SK-N-SH (cell line): ENCODE results near the gene KIF5C. TPM values are rescaled to one million over a fixed set of nuclear protein-coding genes. Genes with fewer than 3 reads are reported as not detected.

Experiments used
- CTCF ChIA-PET: fragments of 300-600, 350-600 bp; formaldehyde crosslinking; extraction: SDS; loops from one replicate; lab custom pipeline; 2021; lab: Yijun Ruan, JAX
- POLR2A ChIA-PET: fragments of 350-600 bp; sonication (Branson Sonifier 250); formaldehyde crosslinking; extraction: SDS; loops from one replicate; lab custom pipeline; 2020; ENCODE audit warnings: antibody characterized with exemption, inconsistent platforms; lab: Yijun Ruan, JAX
- DNase-seq: peaks from one replicate; pipeline ENCODE4 v3.0.0; 2012
- H2AFZ ChIP-seq: fragments of 200-600 bp; sonication (generic); 2 replicates; pipeline ENCODE4 v1.8.1; 2016; ENCODE audit warnings: antibody characterized with exemption, mild to moderate bottlenecking, low read depth
- H3F3A ChIP-seq: fragments of 200-600 bp; sonication (generic); replicated peaks from 2 replicates; pipeline ENCODE3; 2016; ENCODE audit warnings: antibody characterized with exemption, mild to moderate bottlenecking; ENCODE audit not compliant: insufficient read depth
- H3K27ac ChIP-seq, 2 experiments: fragments of 200-500 bp in 1 of 2; fragments of 200-600 bp in 1 of 2; sonication (Bioruptor generic) in 1 of 2; sonication (generic), shearing (Covaris generic) in 1 of 2; 2 replicates each; pipeline versions ENCODE4 v1.5.1 to v1.6.1; 2014 to 2016; ENCODE audit warnings: low read depth in 2 of 2, inconsistent platforms in 1 of 2, low read length in 1 of 2, mild to moderate bottlenecking in 1 of 2, mixed read lengths in 1 of 2
- H3K27me3 ChIP-seq: fragments of 200-600 bp; sonication (generic), shearing (Covaris generic); 2 replicates; pipeline ENCODE4 v1.6.1; 2016; ENCODE audit warnings: mixed run types; ENCODE audit not compliant: insufficient read depth
- H3K36me3 ChIP-seq, 2 experiments: fragments of 200-500 bp in 1 of 2; fragments of 200-600 bp in 1 of 2; sonication (Bioruptor generic) in 1 of 2; sonication (generic) in 1 of 2; replicated peaks in 1 of 2; 2 replicates each; pipeline versions ENCODE3 to v1.5.1; 2014 to 2016; ENCODE audit warnings: low read length in 1 of 2, mild to moderate bottlenecking in 1 of 2; ENCODE audit not compliant: insufficient read depth in 2 of 2, control insufficient read depth in 1 of 2
- H3K4me1 ChIP-seq, 2 experiments: fragments of 200-500 bp in 1 of 2; fragments of 200-600 bp in 1 of 2; sonication (Bioruptor generic) in 1 of 2; sonication (generic), shearing (Covaris generic) in 1 of 2; 2 replicates each; pipeline versions ENCODE4 v1.5.1 to v1.6.1; 2014 to 2016; ENCODE audit warnings: low read depth in 1 of 2, low read length in 1 of 2, mixed run types in 1 of 2; ENCODE audit not compliant: insufficient read depth in 2 of 2, control insufficient read depth in 1 of 2
- H3K4me2 ChIP-seq: fragments of 200-600 bp; sonication (generic), shearing (Covaris generic); 2 replicates; pipeline ENCODE4 v1.6.1; 2017; ENCODE audit warnings: mixed run types
- H3K4me3 ChIP-seq, 2 experiments: fragments of 200-500 bp in 1 of 2; fragments of 200-600 bp in 1 of 2; sonication (Bioruptor generic) in 1 of 2; sonication (generic), shearing (Covaris generic) in 1 of 2; 2 replicates each; pipeline versions ENCODE4 v1.5.1 to v1.8.1; 2014 to 2016; ENCODE audit warnings: low read depth in 2 of 2, inconsistent platforms in 1 of 2, low read length in 1 of 2, mild to moderate bottlenecking in 1 of 2, mixed read lengths in 1 of 2, moderate library complexity in 1 of 2
- H3K79me2 ChIP-seq: fragments of 200-600 bp; sonication (generic); 2 replicates; pipeline ENCODE4 v1.8.1; 2017; ENCODE audit warnings: mild to moderate bottlenecking; ENCODE audit not compliant: insufficient read depth
- H3K9ac ChIP-seq: fragments of 200-600 bp; sonication (generic); 2 replicates; pipeline ENCODE4 v1.6.1; 2017; ENCODE audit warnings: mixed run types
- H3K9me2 ChIP-seq: fragments of 200-600 bp; sonication (generic); 2 replicates; pipeline ENCODE4 v1.6.1; 2017; ENCODE audit warnings: mixed run types
- H3K9me3 ChIP-seq: fragments of 200-600 bp; sonication (generic); 2 replicates; pipeline ENCODE4 v1.6.1; 2017; ENCODE audit warnings: mixed run types, mild to moderate bottlenecking, moderate library complexity
- H4K20me1 ChIP-seq: fragments of 200-600 bp; sonication (generic); 2 replicates; pipeline ENCODE4 v1.6.1; 2017; ENCODE audit warnings: mild to moderate bottlenecking, mixed run types; ENCODE audit not compliant: insufficient read depth
- ELF1 ChIP-seq: IDR thresholded peaks from 2 replicates; pipeline ENCODE4 v1.4.0; 2012
- EP300 ChIP-seq, 2 experiments: IDR thresholded peaks; 2 replicates each; pipeline versions ENCODE4 v1.4.0 to v1.6.1; 2012; ENCODE audit warnings: borderline replicate concordance in 1 of 2, low read depth in 1 of 2, low read length in 1 of 2
- FOSL2 ChIP-seq: IDR thresholded peaks from 2 replicates; pipeline ENCODE4 v1.4.0; 2012; ENCODE audit warnings: low read depth, mild to moderate bottlenecking, moderate library complexity, borderline replicate concordance
- FOXM1 ChIP-seq: IDR thresholded peaks from 2 replicates; pipeline ENCODE4 v1.4.0; 2012; ENCODE audit warnings: low read depth, mild to moderate bottlenecking
- GABPA ChIP-seq: IDR thresholded peaks from 2 replicates; pipeline ENCODE4 v1.4.0; 2012; ENCODE audit warnings: low read depth, mild to moderate bottlenecking
- GATA2 ChIP-seq: sonication (generic); formaldehyde crosslinking; IDR thresholded peaks from 2 replicates; pipeline ENCODE4 v1.5.0; 2020; ENCODE audit warnings: mild to moderate bottlenecking, missing genetic modification reagents
- JUND ChIP-seq: IDR thresholded peaks from 2 replicates; pipeline ENCODE4 v1.4.0; 2012
- NRF1 ChIP-seq: IDR thresholded peaks from 2 replicates; pipeline ENCODE4 v1.6.1; 2012; ENCODE audit warnings: low read depth, mild to moderate bottlenecking, low read length
- RFX5 ChIP-seq: IDR thresholded peaks from 2 replicates; pipeline ENCODE4 v1.6.1; 2012; ENCODE audit warnings: mild to moderate bottlenecking, improper control_type of control experiment, low read length
- SIN3A ChIP-seq: IDR thresholded peaks from 2 replicates; pipeline ENCODE4 v1.6.1; 2012; ENCODE audit warnings: low read depth, mild to moderate bottlenecking, low read length, moderate library complexity, borderline replicate concordance
- TAF1 ChIP-seq: IDR thresholded peaks from 2 replicates; pipeline ENCODE4 v1.6.1; 2012; ENCODE audit warnings: low read depth, mild to moderate bottlenecking, low read length, moderate library complexity, borderline replicate concordance
- TCF12 ChIP-seq: IDR thresholded peaks from 2 replicates; pipeline ENCODE4 v1.4.0; 2012
- TEAD4 ChIP-seq: IDR thresholded peaks from 2 replicates; pipeline ENCODE4 v1.4.0; 2012; ENCODE audit warnings: mild to moderate bottlenecking, borderline replicate concordance; ENCODE audit not compliant: insufficient read depth
- WGBS: methylation state at CpG from one replicate; pipeline ENCODE4 v1.1.6; 2017; ENCODE audit warnings: low lambda C conversion rate; 5-methylcytosine and 5-hydroxymethylcytosine counted together
- polyA plus RNA-seq, 3 experiments: library from polyadenylated mRNA; depleted of rRNA; stranded (reverse); fragments of >200 nt; gene quantifications; 2 replicates each; pipeline ENCODE4 v1.2.3, GENCODE V29; 2012
- TF ChIP-seq, protein P1 (sequence below): IDR thresholded peaks from 2 replicates; pipeline ENCODE4 v1.4.0; 2012; ENCODE audit warnings: low read depth, borderline replicate concordance
- TF ChIP-seq, protein P2 (sequence below): fragments of 150-350 bp; IDR thresholded peaks from 2 replicates; pipeline ENCODE4 v1.6.1; 2017; ENCODE audit warnings: antibody characterized with exemption, low read length, low read depth, borderline replicate concordance
- TF ChIP-seq, protein P3 (sequence below): IDR thresholded peaks from 2 replicates; pipeline ENCODE4; 2012
- TF ChIP-seq, protein P4 (sequence below): IDR thresholded peaks from 2 replicates; pipeline ENCODE4 v1.4.0; 2012; ENCODE audit warnings: low read depth, borderline replicate concordance
- TF ChIP-seq, protein P5 (sequence below): fragments of 200-600 bp; sonication (generic); IDR thresholded peaks from 2 replicates; pipeline ENCODE4 v1.6.1; 2017; ENCODE audit warnings: antibody characterized with exemption, mild to moderate bottlenecking, moderate library complexity

KIF5C gene
- polyA plus RNA-seq, 1 of the 3 experiments (the other 2 are of a cell fraction), result 3.9 TPM

DNA sequence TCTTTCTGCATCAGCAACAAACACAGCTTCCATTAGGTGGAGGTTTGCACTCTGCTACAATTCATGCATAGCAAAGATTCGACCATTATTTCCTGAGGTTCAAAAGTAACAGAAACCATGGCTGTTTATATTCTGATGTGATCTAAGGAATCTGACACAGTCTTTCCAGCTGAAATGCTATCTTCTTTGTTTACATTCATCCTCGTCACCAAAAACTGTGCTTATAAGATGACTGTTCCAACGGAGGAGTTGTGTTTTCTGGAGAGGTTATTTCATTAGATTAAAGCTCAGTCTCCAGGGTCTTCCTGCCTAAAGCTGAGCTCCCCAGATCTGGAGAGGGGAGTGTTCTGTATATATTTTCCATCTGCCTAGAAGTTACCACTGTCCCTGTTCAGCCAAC lies 118.3 kb downstream of the KIF5C start:
- Histone ChIP-seq H3K79me2 (no peaks in the 10 kb centered on the region), H3K4me1 (no peaks in the 10 kb centered on the region; a peak in 1 of 4 replicates), H3K36me3 (peaks cover 0 to 2% of the 10 kb centered on the region in 2 experiments), H3F3A (no peaks in the 10 kb centered on the region), H3K27ac (no peak overlapping the region), H4K20me1 (no peaks in the 10 kb centered on the region), H2AFZ (no peak overlapping the region)
- no peak for DNase-seq
- CTCF ChIA-PET, result interaction anchor here (1.0 kb wide), 1 partner anchor 25 kb away, joined by 3 read pairs; no protein-coding TSS in a partner anchor
- TF ChIP-seq NRF1 (no peak), GATA2 (CRISPR knock-in tag) (no peak), ELF1 (no peak), EP300 (IDR thresholded peaks at IDR 0.05; ENCODE audit: borderline replicate concordance in 1 of 2, low read depth in 1 of 2, low read length in 1 of 2) (no peak), TCF12 (no peak), TEAD4 (no peak)
- TF ChIP-seq, protein P1, sequence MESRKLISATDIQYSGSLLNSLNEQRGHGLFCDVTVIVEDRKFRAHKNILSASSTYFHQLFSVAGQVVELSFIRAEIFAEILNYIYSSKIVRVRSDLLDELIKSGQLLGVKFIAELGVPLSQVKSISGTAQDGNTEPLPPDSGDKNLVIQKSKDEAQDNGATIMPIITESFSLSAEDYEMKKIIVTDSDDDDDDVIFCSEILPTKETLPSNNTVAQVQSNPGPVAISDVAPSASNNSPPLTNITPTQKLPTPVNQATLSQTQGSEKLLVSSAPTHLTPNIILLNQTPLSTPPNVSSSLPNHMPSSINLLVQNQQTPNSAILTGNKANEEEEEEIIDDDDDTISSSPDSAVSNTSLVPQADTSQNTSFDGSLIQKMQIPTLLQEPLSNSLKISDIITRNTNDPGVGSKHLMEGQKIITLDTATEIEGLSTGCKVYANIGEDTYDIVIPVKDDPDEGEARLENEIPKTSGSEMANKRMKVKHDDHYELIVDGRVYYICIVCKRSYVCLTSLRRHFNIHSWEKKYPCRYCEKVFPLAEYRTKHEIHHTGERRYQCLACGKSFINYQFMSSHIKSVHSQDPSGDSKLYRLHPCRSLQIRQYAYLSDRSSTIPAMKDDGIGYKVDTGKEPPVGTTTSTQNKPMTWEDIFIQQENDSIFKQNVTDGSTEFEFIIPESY, result no peak
- TF ChIP-seq, protein P2, sequence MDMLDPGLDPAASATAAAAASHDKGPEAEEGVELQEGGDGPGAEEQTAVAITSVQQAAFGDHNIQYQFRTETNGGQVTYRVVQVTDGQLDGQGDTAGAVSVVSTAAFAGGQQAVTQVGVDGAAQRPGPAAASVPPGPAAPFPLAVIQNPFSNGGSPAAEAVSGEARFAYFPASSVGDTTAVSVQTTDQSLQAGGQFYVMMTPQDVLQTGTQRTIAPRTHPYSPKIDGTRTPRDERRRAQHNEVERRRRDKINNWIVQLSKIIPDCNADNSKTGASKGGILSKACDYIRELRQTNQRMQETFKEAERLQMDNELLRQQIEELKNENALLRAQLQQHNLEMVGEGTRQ, result no peak
- TF ChIP-seq, protein P3, sequence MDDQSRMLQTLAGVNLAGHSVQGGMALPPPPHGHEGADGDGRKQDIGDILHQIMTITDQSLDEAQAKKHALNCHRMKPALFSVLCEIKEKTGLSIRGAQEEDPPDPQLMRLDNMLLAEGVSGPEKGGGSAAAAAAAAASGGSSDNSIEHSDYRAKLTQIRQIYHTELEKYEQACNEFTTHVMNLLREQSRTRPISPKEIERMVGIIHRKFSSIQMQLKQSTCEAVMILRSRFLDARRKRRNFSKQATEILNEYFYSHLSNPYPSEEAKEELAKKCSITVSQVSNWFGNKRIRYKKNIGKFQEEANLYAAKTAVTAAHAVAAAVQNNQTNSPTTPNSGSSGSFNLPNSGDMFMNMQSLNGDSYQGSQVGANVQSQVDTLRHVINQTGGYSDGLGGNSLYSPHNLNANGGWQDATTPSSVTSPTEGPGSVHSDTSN, result no peak
- TF ChIP-seq, all 33 proteins: peak for 0
- WGBS, result 81% methylated on average over 3 of the region's 3 CpGs
- Histone ChIP-seq H3K9me3 (no peaks in the 10 kb centered on the region), H3K4me3 (no peak overlapping the region), H3K4me2 (no peak overlapping the region), H3K9me2 (no peaks in the 10 kb centered on the region), H3K9ac (no peak overlapping the region), H3K27me3 (no peaks in the 10 kb centered on the region)
- POLR2A ChIA-PET, result no interaction called here

DNA sequence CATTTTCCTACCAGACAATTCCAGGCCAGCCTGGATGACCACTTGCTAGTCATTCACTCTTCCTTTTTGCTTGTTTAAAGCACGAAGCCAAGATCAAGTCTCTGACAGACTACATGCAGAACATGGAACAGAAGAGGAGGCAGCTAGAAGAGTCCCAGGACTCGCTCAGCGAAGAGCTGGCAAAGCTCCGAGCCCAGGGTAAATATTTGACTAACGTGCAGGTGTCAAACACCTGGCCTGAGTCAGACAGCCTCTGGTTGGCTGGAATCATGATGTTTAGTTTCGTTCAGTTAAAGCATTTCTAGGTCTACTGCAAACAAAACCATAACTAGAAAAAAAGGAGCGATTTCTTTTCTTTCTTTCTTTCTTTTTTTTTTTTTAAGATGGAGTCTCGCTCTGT lies 119.3 kb downstream of the KIF5C start:
- H3K9me3 ChIP-seq, result no peaks in the 10 kb centered on the region
- H3K9ac ChIP-seq, result no peak overlapping the region
- DNase-seq, result no peak
- H3K4me2 ChIP-seq, result no peak overlapping the region
- no peak overlapping the region for H2AFZ ChIP-seq
- H3K27me3 ChIP-seq, result no peaks in the 10 kb centered on the region
- no peaks in the 10 kb centered on the region for H3K9me2 ChIP-seq
- no peaks in the 10 kb centered on the region for H3F3A ChIP-seq
- no peaks in the 10 kb centered on the region for H4K20me1 ChIP-seq
- POLR2A ChIA-PET, result no interaction called here
- 78% methylated on average over 8 of the region's 8 CpGs for WGBS
- no peak overlapping the region for H3K4me3 ChIP-seq
- no peak overlapping the region for H3K27ac ChIP-seq
- CTCF ChIA-PET, result interaction anchor here (1.0 kb wide), 2 partner anchors 24 to 579 kb away, joined by 3 read pairs; no protein-coding TSS in a partner anchor
- H3K4me1 ChIP-seq, result no peaks in the 10 kb centered on the region; a peak in 1 of 4 replicates
- H3K36me3 ChIP-seq, result peaks cover 0 to 2% of the 10 kb centered on the region in 2 experiments
- H3K79me2 ChIP-seq, result no peaks in the 10 kb centered on the region
- no peak for TF ChIP-seq SIN3A
- TF ChIP-seq JUND, result no peak
- no peak for TF ChIP-seq GABPA
- TF ChIP-seq FOXM1, result no peak
- TF ChIP-seq TAF1, result no peak
- TF ChIP-seq FOSL2, result no peak
- TF ChIP-seq, protein P4, sequence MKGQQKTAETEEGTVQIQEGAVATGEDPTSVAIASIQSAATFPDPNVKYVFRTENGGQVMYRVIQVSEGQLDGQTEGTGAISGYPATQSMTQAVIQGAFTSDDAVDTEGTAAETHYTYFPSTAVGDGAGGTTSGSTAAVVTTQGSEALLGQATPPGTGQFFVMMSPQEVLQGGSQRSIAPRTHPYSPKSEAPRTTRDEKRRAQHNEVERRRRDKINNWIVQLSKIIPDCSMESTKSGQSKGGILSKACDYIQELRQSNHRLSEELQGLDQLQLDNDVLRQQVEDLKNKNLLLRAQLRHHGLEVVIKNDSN, result no peak
- TF ChIP-seq EP300 (IDR thresholded peaks at IDR 0.05; ENCODE audit: borderline replicate concordance in 1 of 2, low read depth in 1 of 2, low read length in 1 of 2), result no peak
- no peak for TF ChIP-seq TCF12
- TF ChIP-seq, protein P3, result no peak
- TF ChIP-seq, protein P2, result no peak
- TF ChIP-seq RFX5, result no peak
- TF ChIP-seq, protein P5, sequence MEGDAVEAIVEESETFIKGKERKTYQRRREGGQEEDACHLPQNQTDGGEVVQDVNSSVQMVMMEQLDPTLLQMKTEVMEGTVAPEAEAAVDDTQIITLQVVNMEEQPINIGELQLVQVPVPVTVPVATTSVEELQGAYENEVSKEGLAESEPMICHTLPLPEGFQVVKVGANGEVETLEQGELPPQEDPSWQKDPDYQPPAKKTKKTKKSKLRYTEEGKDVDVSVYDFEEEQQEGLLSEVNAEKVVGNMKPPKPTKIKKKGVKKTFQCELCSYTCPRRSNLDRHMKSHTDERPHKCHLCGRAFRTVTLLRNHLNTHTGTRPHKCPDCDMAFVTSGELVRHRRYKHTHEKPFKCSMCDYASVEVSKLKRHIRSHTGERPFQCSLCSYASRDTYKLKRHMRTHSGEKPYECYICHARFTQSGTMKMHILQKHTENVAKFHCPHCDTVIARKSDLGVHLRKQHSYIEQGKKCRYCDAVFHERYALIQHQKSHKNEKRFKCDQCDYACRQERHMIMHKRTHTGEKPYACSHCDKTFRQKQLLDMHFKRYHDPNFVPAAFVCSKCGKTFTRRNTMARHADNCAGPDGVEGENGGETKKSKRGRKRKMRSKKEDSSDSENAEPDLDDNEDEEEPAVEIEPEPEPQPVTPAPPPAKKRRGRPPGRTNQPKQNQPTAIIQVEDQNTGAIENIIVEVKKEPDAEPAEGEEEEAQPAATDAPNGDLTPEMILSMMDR, result no peak
